Keratinocyte (primary cell): Measurements from ENCODE around the gene TTN. TPM values are rescaled to one million over a fixed set of nuclear protein-coding genes. Genes with fewer than 3 reads are reported as not detected.

Experiments used
- DNase-seq: peaks from one replicate; pipeline ENCODE4 v3.0.0-alpha.2; 2011; ENCODE audit warnings: low read depth, missing footprints, low spot score
- FAIRE-seq: peaks from 2 replicates; lab custom pipeline; 2011; peaks lifted over from hg19 to GRCh38; lab: Jason Lieb, UNC
- H2AFZ ChIP-seq: 2 replicates; pipeline ENCODE4 v1.6.0; 2012; ENCODE audit warnings: low read length, control low read depth, inconsistent platforms; ENCODE audit not compliant: control insufficient read depth
- H3K27ac ChIP-seq: 2 replicates; pipeline ENCODE4 v1.5.1; 2011; ENCODE audit warnings: low read length; ENCODE audit not compliant: control insufficient read depth, insufficient read depth
- H3K27me3 ChIP-seq: 3 replicates; pipeline ENCODE4 v1.6.0; 2011; ENCODE audit warnings: low read length; ENCODE audit not compliant: control insufficient read depth, insufficient read depth; ENCODE audit errors: extremely low read depth
- H3K36me3 ChIP-seq, 2 experiments: 2 replicates in 1 of 2; 3 replicates in 1 of 2; pipeline ENCODE4 v1.5.1; 2011; ENCODE audit warnings: low read length in 2 of 2, mild to moderate bottlenecking in 1 of 2; ENCODE audit not compliant: control insufficient read depth in 2 of 2, insufficient read depth in 2 of 2; ENCODE audit errors: extremely low read depth in 1 of 2
- H3K4me1 ChIP-seq: 3 replicates; pipeline ENCODE4 v1.5.1; 2011; ENCODE audit warnings: low read length; ENCODE audit not compliant: control insufficient read depth, insufficient read depth; ENCODE audit errors: extremely low read depth
- H3K4me2 ChIP-seq: 3 replicates; pipeline ENCODE4 v1.6.0; 2011; ENCODE audit warnings: low read depth, low read length; ENCODE audit not compliant: control insufficient read depth, insufficient read depth; ENCODE audit errors: extremely low read depth
- H3K4me3 ChIP-seq, 3 experiments: fragments of 200-600 bp in 1 of 3; sonication (generic) in 1 of 3; 2 replicates in 2 of 3; 3 replicates in 1 of 3; pipeline ENCODE4 v1.5.1; 2011 to 2016; ENCODE audit warnings: low read length in 3 of 3, mild to moderate bottlenecking in 3 of 3, control low read depth in 2 of 3, inconsistent platforms in 1 of 3, low read depth in 1 of 3, mixed read lengths in 1 of 3, mixed run types in 1 of 3, moderate library complexity in 1 of 3; ENCODE audit not compliant: control insufficient read depth in 2 of 3, insufficient read depth in 2 of 3; ENCODE audit errors: extremely low read depth in 1 of 3
- H3K79me2 ChIP-seq: 2 replicates; pipeline ENCODE4 v1.6.0; 2012; ENCODE audit warnings: low read length; ENCODE audit not compliant: control insufficient read depth, insufficient read depth
- H3K9ac ChIP-seq: 3 replicates; pipeline ENCODE4 v1.6.0; 2011; ENCODE audit warnings: low read length; ENCODE audit not compliant: control insufficient read depth, insufficient read depth; ENCODE audit errors: extremely low read depth
- H3K9me1 ChIP-seq: 3 replicates; pipeline ENCODE4 v1.6.0; 2011; ENCODE audit warnings: low read length; ENCODE audit not compliant: control insufficient read depth, insufficient read depth; ENCODE audit errors: extremely low read depth
- H3K9me3 ChIP-seq: 2 replicates; pipeline ENCODE4 v1.5.1; 2012; ENCODE audit warnings: low read depth, low read length; ENCODE audit not compliant: control insufficient read depth
- H4K20me1 ChIP-seq: 3 replicates; pipeline ENCODE4 v1.6.0; 2011; ENCODE audit warnings: low read length; ENCODE audit not compliant: control insufficient read depth, insufficient read depth; ENCODE audit errors: extremely low read depth
- EZH2 ChIP-seq: IDR thresholded peaks from one replicate; pipeline ENCODE4 v1.6.1; 2012; ENCODE audit warnings: inconsistent platforms, mild to moderate bottlenecking, low read length, moderate library complexity
- dilution Hi-C: fragments of 300-500 bp; cut with MboI; formaldehyde crosslinking; loops from one replicate; pipeline ENCODE4 v1.7.0; 2020; ENCODE audit warnings: low sequenced_read_pairs; ENCODE audit not compliant: extremely low pct_ligation_motif_present
- polyA plus RNA-seq, 5 experiments: library from polyadenylated mRNA; depleted of rRNA in 3 of 5; stranded (reverse) in 3 of 5; stranded (forward) in 1 of 5; unstranded in 1 of 5; fragments of >200 nt; gene quantifications; 1 replicate in 1 of 5; 2 replicates in 3 of 5; 3 replicates in 1 of 5; pipeline versions ENCODE4 v1.2.1 to v1.2.3, GENCODE V29; 2011 to 2012; ENCODE audit warnings: missing spikeins in 2 of 5, low read depth in 1 of 5, low replicate concordance in 1 of 5
- TF ChIP-seq, protein P1 (sequence below), 3 experiments: IDR thresholded peaks in 1 of 3; conservative IDR thresholded peaks in 1 of 3; optimal IDR thresholded peaks in 1 of 3; 2 replicates in 2 of 3; 3 replicates in 1 of 3; pipeline versions ENCODE3 to v1.5.1; 2011; ENCODE audit warnings: low read length in 3 of 3, mild to moderate bottlenecking in 3 of 3, moderate library complexity in 2 of 3, control low read depth in 1 of 3, inconsistent platforms in 1 of 3; ENCODE audit not compliant: insufficient read depth in 2 of 3; ENCODE audit errors: extremely low read depth in 1 of 3

TTN gene
- polyA plus RNA-seq, 1 donor (not counting 4 experiments of a cell fraction or from before 2014, with no cell fraction given) = 0.01 TPM

- no peak overlapping the region for H3K4me2 ChIP-seq
- no peak overlapping the region for H2AFZ ChIP-seq
- H3K4me1 ChIP-seq = no peaks in the 10 kb centered on the region
- no peak for TF ChIP-seq EZH2
- TF ChIP-seq, protein P1, sequence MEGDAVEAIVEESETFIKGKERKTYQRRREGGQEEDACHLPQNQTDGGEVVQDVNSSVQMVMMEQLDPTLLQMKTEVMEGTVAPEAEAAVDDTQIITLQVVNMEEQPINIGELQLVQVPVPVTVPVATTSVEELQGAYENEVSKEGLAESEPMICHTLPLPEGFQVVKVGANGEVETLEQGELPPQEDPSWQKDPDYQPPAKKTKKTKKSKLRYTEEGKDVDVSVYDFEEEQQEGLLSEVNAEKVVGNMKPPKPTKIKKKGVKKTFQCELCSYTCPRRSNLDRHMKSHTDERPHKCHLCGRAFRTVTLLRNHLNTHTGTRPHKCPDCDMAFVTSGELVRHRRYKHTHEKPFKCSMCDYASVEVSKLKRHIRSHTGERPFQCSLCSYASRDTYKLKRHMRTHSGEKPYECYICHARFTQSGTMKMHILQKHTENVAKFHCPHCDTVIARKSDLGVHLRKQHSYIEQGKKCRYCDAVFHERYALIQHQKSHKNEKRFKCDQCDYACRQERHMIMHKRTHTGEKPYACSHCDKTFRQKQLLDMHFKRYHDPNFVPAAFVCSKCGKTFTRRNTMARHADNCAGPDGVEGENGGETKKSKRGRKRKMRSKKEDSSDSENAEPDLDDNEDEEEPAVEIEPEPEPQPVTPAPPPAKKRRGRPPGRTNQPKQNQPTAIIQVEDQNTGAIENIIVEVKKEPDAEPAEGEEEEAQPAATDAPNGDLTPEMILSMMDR (optimal IDR thresholded peaks at IDR 0.05 in 1 of 3, IDR thresholded peaks at IDR 0.05 in 1 of 3, conservative IDR thresholded peaks at IDR 0.05 in 1 of 3; ENCODE audit: extremely low read depth in 1 of 3, insufficient read depth in 2 of 3, low read length in 3 of 3) = no peak
- dilution Hi-C loops = loop anchor here (25.0 kb wide), 1 partner anchor 101 kb away; no protein-coding TSS in a partner anchor
- no peak for DNase-seq
- FAIRE-seq = no peak
- no peaks in the 10 kb centered on the region for H3K36me3 ChIP-seq
- H3K9ac ChIP-seq = no peak overlapping the region
- no peak overlapping the region for H3K27ac ChIP-seq
- no peaks in the 10 kb centered on the region for H3K9me1 ChIP-seq
- no peaks in the 10 kb centered on the region for H4K20me1 ChIP-seq
- H3K79me2 ChIP-seq = no peaks in the 10 kb centered on the region
- H3K4me3 ChIP-seq = no peak overlapping the region
- H3K27me3 ChIP-seq = no peaks in the 10 kb centered on the region
- H3K9me3 ChIP-seq = no peaks in the 10 kb centered on the region
These were observed 3.8 kb upstream of the TTN start for GRCh38 chr2:178811045-178811444.

GRCh38 chr2:178810422-178810821, 3.2 kb upstream of the TTN start:
- dilution Hi-C loops = loop anchor here (25.0 kb wide), 1 partner anchor 102 kb away; no protein-coding TSS in a partner anchor
- no peak for TF ChIP-seq EZH2
- TF ChIP-seq, protein P1 (optimal IDR thresholded peaks at IDR 0.05 in 1 of 3, IDR thresholded peaks at IDR 0.05 in 1 of 3, conservative IDR thresholded peaks at IDR 0.05 in 1 of 3; ENCODE audit: extremely low read depth in 1 of 3, insufficient read depth in 2 of 3, low read length in 3 of 3) = no peak
- no peak for DNase-seq
- Histone ChIP-seq H3K4me3 (no peak overlapping the region), H3K4me1 (no peaks in the 10 kb centered on the region), H3K9me3 (no peaks in the 10 kb centered on the region), H4K20me1 (no peaks in the 10 kb centered on the region), H3K27ac (no peak overlapping the region), H3K36me3 (no peaks in the 10 kb centered on the region), H3K79me2 (no peaks in the 10 kb centered on the region), H3K9ac (no peak overlapping the region), H3K4me2 (no peak overlapping the region), H3K27me3 (no peaks in the 10 kb centered on the region), H2AFZ (no peak overlapping the region), H3K9me1 (no peaks in the 10 kb centered on the region)
- FAIRE-seq = no peak
